ENCODE data around the gene PIGR. TPM values are rescaled to one million over a fixed set of nuclear protein-coding genes. Genes with fewer than 3 reads are reported as not detected.

The PIGR gene
- total and polyA plus RNA-seq, 2 donors (not counting 3 experiments of a cell fraction or from before 2014, with no cell fraction given): not detected

- no peak within 1 kb of the TSS for H3K4me3 ChIP-seq (replicated peaks in 1 of 3; ENCODE audit: insufficient read depth in 1 of 3, low read depth in 1 of 3, low read length in 3 of 3)
- H3K4me1 ChIP-seq (ENCODE audit: control insufficient read depth, extremely low read depth, insufficient read depth, low read length): no peaks in the 10 kb centered on the region
- no peak within 1 kb of the TSS for H3K4me2 ChIP-seq (ENCODE audit: insufficient read depth, low read length)
- FAIRE-seq (no peak), DNase-seq (ENCODE audit: low read depth, low spot score) (no peak)
- POLR2A ChIA-PET: no interaction called here
- H3K9me3 ChIP-seq (replicated peaks; ENCODE audit: control insufficient read depth, insufficient read depth, low read length): no peaks in the 10 kb centered on the region
- H3K9ac ChIP-seq (replicated peaks; ENCODE audit: extremely low read depth, insufficient read depth, low read length): no peak within 1 kb of the TSS
- BruUV-seq (replicated peaks): no TSS peak
- CTCF ChIA-PET: interaction anchor here (1.6 kb wide), 1 partner anchor 12 kb away, joined by 6 read pairs; no protein-coding TSS in a partner anchor
- dilution Hi-C loops (cut with MboI; ENCODE audit: extremely low pct_ligation_motif_present, low sequenced_read_pairs) (no loop called here), intact Hi-C loops (cut with micrococcal nuclease) (no loop called here)
- no peak within 1 kb of the TSS for H2AFZ ChIP-seq (ENCODE audit: low read depth, low read length)
- no peaks in the 10 kb centered on the region for H3K79me2 ChIP-seq (ENCODE audit: control insufficient read depth, insufficient read depth, low read length)
- H3K9me1 ChIP-seq (replicated peaks; ENCODE audit: control insufficient read depth, extremely low read depth, insufficient read depth, low read length): no peaks in the 10 kb centered on the region
- H3K36me3 ChIP-seq (ENCODE audit: control insufficient read depth in 2 of 2, extremely low read depth in 1 of 2, insufficient read depth in 2 of 2, low read length in 2 of 2): no peaks in the 10 kb centered on the region
- no peak for TF ChIP-seq JUN (IDR thresholded peaks at IDR 0.05; ENCODE audit: borderline replicate concordance, insufficient read depth, insufficient read length, low read depth)
- no peak for TF ChIP-seq EZH2 (IDR thresholded peaks at IDR 0.05; ENCODE audit: borderline replicate concordance, low read depth, low read length, severe bottlenecking)
- no peak for TF ChIP-seq MAX (IDR thresholded peaks at IDR 0.05; ENCODE audit: insufficient read depth, insufficient read length)
- no peak for TF ChIP-seq MYC (IDR thresholded peaks at IDR 0.05; ENCODE audit: low read depth, low read length)
- TF ChIP-seq POLR2A (IDR thresholded peaks at IDR 0.05; ENCODE audit: low read depth, low read length): no peak
- TF ChIP-seq CTCF (IDR thresholded peaks at IDR 0.05; ENCODE audit: extremely low read depth in 1 of 2, insufficient read depth in 1 of 2, low read depth in 1 of 2, low read length in 2 of 2): no peak
- TF ChIP-seq GATA2 (IDR thresholded peaks at IDR 0.05; ENCODE audit: insufficient read depth, insufficient read length, low read depth, low read length): no peak
- TF ChIP-seq FOS (IDR thresholded peaks at IDR 0.05; ENCODE audit: borderline replicate concordance, insufficient read depth, low read length): no peak
- no peak for TF ChIP-seq POLR2AphosphoS5 (IDR thresholded peaks at IDR 0.05; ENCODE audit: insufficient read depth, low read depth, low read length)
- H4K20me1 ChIP-seq (replicated peaks; ENCODE audit: control insufficient read depth, extremely low read depth, insufficient read depth, low read length): no peaks in the 10 kb centered on the region
- no peak within 1 kb of the TSS for H3K27ac ChIP-seq (ENCODE audit: insufficient read depth, low read depth, low read length)
- peaks cover 2 to 10% of the 10 kb centered on the region in 2 experiments for H3K27me3 ChIP-seq (ENCODE audit: control insufficient read depth in 2 of 2, insufficient read depth in 2 of 2, low read length in 2 of 2)
These were observed 24.2 kb upstream of the PIGR start, which contains the start of gene FCAMR for GRCh38 chr1:206970446-206970845. FCAMR (minus strand) TSS chr1:206970460; CDS start chr1:206970125, 335 bp downstream.

Measured in endothelial cell of umbilical vein (primary cell).